Mammary epithelial cell (primary cell): ENCODE data around the gene RIMKLA.
A peak's percentile ranks its signal among the peaks of the same experiment; 100 is the strongest.

ENCODE experiments used
- CTCF ChIP-seq, 2 donors: IDR thresholded peaks in 1 of 2; conservative IDR thresholded peaks in 1 of 2; 2 replicates each; pipeline ENCODE4 v1.5.1; 2011 to 2012; ENCODE audit warnings: inconsistent platforms in 2 of 2, low read length in 2 of 2, mild to moderate bottlenecking in 2 of 2, control low read depth in 1 of 2, low read depth in 1 of 2; ENCODE audit not compliant: insufficient read depth in 1 of 2; ENCODE audit errors: extremely low read depth in 1 of 2
- EZH2 ChIP-seq: IDR thresholded peaks from 2 replicates; pipeline ENCODE4 v1.6.1; 2012; ENCODE audit warnings: low read length, inconsistent platforms, borderline replicate concordance

GRCh38 chr1:42334240-42335049 is 46.1 kb upstream of the RIMKLA start:
- TF ChIP-seq EZH2 (no peak), CTCF (conservative IDR thresholded peaks at IDR 0.05 in 1 of 2, IDR thresholded peaks at IDR 0.05 in 1 of 2; ENCODE audit: extremely low read depth in 1 of 2, insufficient read depth in 1 of 2, low read depth in 1 of 2, low read length in 2 of 2) (peak in 1 of 2 donors; percentile 15)
